HG02840 (cell line): ENCODE data around the gene ARFGAP2.

Source experiments
- ATAC-seq: cut with Tn5 transposase; IDR thresholded peaks from one replicate; pipeline ENCODE4 v1.9.1; 2021; ENCODE audit warnings: mild to moderate bottlenecking, moderate library complexity, moderate number of reproducible peaks; ENCODE audit not compliant: unreplicated experiment, low FRiP score

ARFGAP2 gene

GRCh38 chr11:47172740-47173336, 3.8 kb downstream of the ARFGAP2 start:
- ATAC-seq: no peak

- no peak for ATAC-seq
Observed at GRCh38 chr11:47171856-47172255, 4.8 kb downstream of the ARFGAP2 start.

GRCh38 chr11:47171061-47171838, 5.4 kb downstream of the ARFGAP2 start:
- no peak for ATAC-seq

- no peak for ATAC-seq
Observed at GRCh38 chr11:47166368-47166767, 10.3 kb downstream of the ARFGAP2 start.

- no peak for ATAC-seq
Observed at GRCh38 chr11:47165253-47165840, 11.3 kb downstream of the ARFGAP2 start.

- no peak for ATAC-seq
Observed at GRCh38 chr11:47164321-47164720, 12.4 kb downstream of the ARFGAP2 start.

- no peak for ATAC-seq
Observed at GRCh38 chr11:47163898-47164297, 12.8 kb downstream of the ARFGAP2 start.

- ATAC-seq: no peak
Observed at GRCh38 chr11:47163193-47163592, 13.5 kb downstream of the ARFGAP2 start.

GRCh38 chr11:47162426-47162825, 14.3 kb downstream of the ARFGAP2 start:
- no peak for ATAC-seq

GRCh38 chr11:47161890-47162289, 14.8 kb downstream of the ARFGAP2 start:
- no peak for ATAC-seq

GRCh38 chr11:47161134-47161854, 15.4 kb downstream of the ARFGAP2 start:
- ATAC-seq: no peak

GRCh38 chr11:47160753-47161133, 15.9 kb downstream of the ARFGAP2 start:
- no peak for ATAC-seq

GRCh38 chr11:47158242-47158641, 18.4 kb downstream of the ARFGAP2 start:
- no peak for ATAC-seq

- no peak for ATAC-seq
Observed at GRCh38 chr11:47157805-47158204, 18.9 kb downstream of the ARFGAP2 start.

GRCh38 chr11:47156951-47157350, 19.7 kb downstream of the ARFGAP2 start:
- ATAC-seq: no peak

GRCh38 chr11:47156333-47156732, 20.3 kb downstream of the ARFGAP2 start:
- ATAC-seq: no peak

GRCh38 chr11:47155879-47156278, 20.8 kb downstream of the ARFGAP2 start:
- ATAC-seq: no peak

- no peak for ATAC-seq
Observed at GRCh38 chr11:47154616-47155570, 21.8 kb downstream of the ARFGAP2 start.

GRCh38 chr11:47152953-47153950, 23.4 kb downstream of the ARFGAP2 start:
- ATAC-seq: no peak
